Gastrocnemius medialis (tissue), 4 donors: ENCODE results near the gene PSMD12. TPM values are rescaled to one million over a fixed set of nuclear protein-coding genes. Genes with fewer than 3 reads are reported as not detected.
A peak's percentile ranks its signal among the peaks of the same experiment; 100 is the strongest.

Experiments
- ATAC-seq, 2 donors: fragments of 150-250 bp; one replicate each; pipeline ENCODE4 v1.9.1; 2016
- DNase-seq, 2 donors: peaks; one replicate each; pipeline ENCODE4 v3.0.0-alpha.2; 2019
- H3K27ac ChIP-seq, 4 donors: fragments of 200-600 bp; sonication (generic); 1 replicate in 1 of 4; 2 replicates in 3 of 4; pipeline ENCODE4 v1.5.1; 2016 to 2018; ENCODE audit warnings: mild to moderate bottlenecking in 2 of 4, moderate library complexity in 1 of 4
- H3K27me3 ChIP-seq, 3 donors: fragments of 200-600 bp; sonication (generic) in 2 of 3; 1 replicate in 1 of 3; 2 replicates in 2 of 3; pipeline versions ENCODE4 v1.5.1 to v1.6.0; 2016 to 2019; ENCODE audit warnings: mild to moderate bottlenecking in 1 of 3, moderate library complexity in 1 of 3
- H3K36me3 ChIP-seq, 2 donors: fragments of 200-600 bp; sonication (generic) in 1 of 2; one replicate each; pipeline ENCODE4 v1.5.1; 2017 to 2018
- H3K4me1 ChIP-seq, 2 donors: fragments of 200-600 bp; sonication (generic) in 1 of 2; one replicate each; pipeline ENCODE4 v1.5.1; 2016 to 2017; ENCODE audit warnings: mild to moderate bottlenecking in 2 of 2
- H3K4me3 ChIP-seq, 4 donors: fragments of 200-600 bp; sonication (generic) in 3 of 4; 1 replicate in 1 of 4; 2 replicates in 3 of 4; pipeline ENCODE4 v1.5.1; 2016 to 2019; ENCODE audit warnings: mild to moderate bottlenecking in 2 of 4
- H3K9me3 ChIP-seq, 3 donors: fragments of 200-600 bp; sonication (generic) in 2 of 3; 1 replicate in 1 of 3; 2 replicates in 2 of 3; pipeline ENCODE4 v1.5.1; 2016 to 2019
- POLR2A ChIP-seq, 2 donors: fragments of 450-650 bp; IDR thresholded peaks; one replicate each; pipeline ENCODE4 v1.6.1; 2017; ENCODE audit warnings: antibody characterized with exemption in 2 of 2, mild to moderate bottlenecking in 2 of 2, moderate library complexity in 2 of 2
- in situ Hi-C, 4 donors: fragments of 200-750 bp; cut with MboI; loops; one replicate each; pipeline versions ENCODE4 v1.15.0 to v1.8.0; 2017; ENCODE audit warnings: low sequenced_read_pairs in 4 of 4
- intact Hi-C: fragments of 100-400 bp; cut with DNase I; formaldehyde crosslinking; loops from one replicate; pipeline ENCODE4 v1.15.1; 2023; ENCODE audit warnings: low total_unique reads
- total RNA-seq, 4 donors: library from RNA; depleted of rRNA; stranded (reverse); fragments of >200 nt; gene quantifications; one replicate each; pipeline versions ENCODE4 v1.1.0 to v1.2.3, GENCODE V29; 2016
- TF ChIP-seq, protein P1 (sequence below), 5 experiments: fragments of 450-650 bp in 3 of 5; fragments of 200-600 bp in 2 of 5; sonication (generic) in 2 of 5; IDR thresholded peaks in 4 of 5; conservative IDR thresholded peaks in 1 of 5; 1 replicate in 4 of 5; 2 replicates in 1 of 5; pipeline ENCODE4 v1.5.1; 2016 to 2019; ENCODE audit warnings: antibody characterized with exemption in 5 of 5, mild to moderate bottlenecking in 3 of 5, moderate library complexity in 3 of 5

Gene PSMD12
- total RNA-seq, 4 donors from 2014 or later = 52.0 to 89.6 (median 69.9) TPM

DNA sequence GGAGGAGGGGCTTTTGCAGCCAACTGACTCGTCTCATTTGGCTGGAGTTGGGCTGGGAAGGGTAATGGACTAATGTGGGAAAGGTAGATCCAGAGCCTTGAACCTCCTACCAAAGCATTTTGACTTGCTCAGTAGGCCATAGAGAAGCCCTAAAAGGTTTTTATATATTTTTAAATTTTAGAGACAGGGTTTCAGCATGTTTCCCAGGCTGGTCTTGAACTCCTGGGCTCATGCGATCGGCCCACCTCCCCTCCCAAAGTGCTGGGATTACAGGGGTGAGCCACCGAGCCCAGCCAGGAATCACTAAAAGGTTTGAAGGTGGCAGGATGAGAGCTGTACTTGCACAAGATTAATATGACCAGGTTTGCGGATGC is 8.7 kb upstream of the PSMD12 start:
- Histone ChIP-seq H3K4me1 (peaks cover 6 to 9% of the 10 kb centered on the region in 2 donors), H3K4me3 (peak overlapping the region in 1 of 4 donors; percentile 2), H3K27ac (no peak overlapping the region), H3K9me3 (no peaks in the 10 kb centered on the region), H3K36me3 (no peaks in the 10 kb centered on the region), H3K27me3 (no peaks in the 10 kb centered on the region)
- TF ChIP-seq, protein P1, sequence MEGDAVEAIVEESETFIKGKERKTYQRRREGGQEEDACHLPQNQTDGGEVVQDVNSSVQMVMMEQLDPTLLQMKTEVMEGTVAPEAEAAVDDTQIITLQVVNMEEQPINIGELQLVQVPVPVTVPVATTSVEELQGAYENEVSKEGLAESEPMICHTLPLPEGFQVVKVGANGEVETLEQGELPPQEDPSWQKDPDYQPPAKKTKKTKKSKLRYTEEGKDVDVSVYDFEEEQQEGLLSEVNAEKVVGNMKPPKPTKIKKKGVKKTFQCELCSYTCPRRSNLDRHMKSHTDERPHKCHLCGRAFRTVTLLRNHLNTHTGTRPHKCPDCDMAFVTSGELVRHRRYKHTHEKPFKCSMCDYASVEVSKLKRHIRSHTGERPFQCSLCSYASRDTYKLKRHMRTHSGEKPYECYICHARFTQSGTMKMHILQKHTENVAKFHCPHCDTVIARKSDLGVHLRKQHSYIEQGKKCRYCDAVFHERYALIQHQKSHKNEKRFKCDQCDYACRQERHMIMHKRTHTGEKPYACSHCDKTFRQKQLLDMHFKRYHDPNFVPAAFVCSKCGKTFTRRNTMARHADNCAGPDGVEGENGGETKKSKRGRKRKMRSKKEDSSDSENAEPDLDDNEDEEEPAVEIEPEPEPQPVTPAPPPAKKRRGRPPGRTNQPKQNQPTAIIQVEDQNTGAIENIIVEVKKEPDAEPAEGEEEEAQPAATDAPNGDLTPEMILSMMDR (IDR thresholded peaks at IDR 0.05 in 4 of 5, conservative IDR thresholded peaks at IDR 0.05 in 1 of 5) = no peak
- no peak for TF ChIP-seq POLR2A (IDR thresholded peaks at IDR 0.05)
- in situ Hi-C loops = loop anchor here in 2 of 4 donors (5.0 to 10.0 kb wide), 4 partner anchors 97 to 312 kb away; no protein-coding TSS in a partner anchor
- DNase-seq = no peak
- no peak for ATAC-seq
- intact Hi-C loops = loop anchor here (5.0 kb wide), 1 partner anchor 117 kb away; no protein-coding TSS in a partner anchor

DNA sequence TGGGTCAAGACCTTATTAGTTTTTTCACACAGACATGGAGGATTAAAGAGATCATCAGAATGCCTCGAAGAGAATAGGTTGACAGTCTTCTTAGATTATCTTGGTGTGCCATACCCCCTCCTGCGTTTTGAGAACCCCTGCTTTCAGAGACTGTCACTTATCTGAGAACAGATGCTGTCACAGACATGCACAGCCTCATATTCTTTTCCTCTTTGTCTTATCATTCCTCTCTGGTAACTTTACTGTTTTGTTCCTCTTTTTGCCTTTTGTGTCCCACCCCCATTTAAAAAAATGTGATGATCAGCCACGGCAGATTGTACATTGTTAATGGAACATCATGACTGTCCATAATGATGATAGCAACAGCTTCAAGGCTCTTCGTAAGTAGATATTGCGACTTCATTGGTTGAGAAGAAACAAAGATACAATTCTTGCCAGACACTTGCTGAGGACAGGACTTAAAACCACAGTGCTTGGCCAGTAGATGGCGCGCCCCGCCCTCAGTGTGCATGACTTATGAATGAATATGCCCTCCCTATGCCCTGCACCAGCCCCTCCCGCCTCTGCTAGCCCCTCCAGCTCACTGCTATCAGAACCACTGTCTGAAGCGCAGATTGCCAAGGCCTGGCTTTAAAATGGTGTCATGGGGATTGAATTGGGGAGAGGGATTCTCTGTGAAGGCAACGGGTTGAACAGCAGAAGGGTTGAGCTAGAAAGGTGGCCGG is 8.1 kb upstream of the PSMD12 start:
- Histone ChIP-seq H3K9me3 (no peaks in the 10 kb centered on the region), H3K27ac (no peak overlapping the region), H3K4me1 (peaks cover 6 to 9% of the 10 kb centered on the region in 2 donors), H3K4me3 (peak overlapping the region in 1 of 4 donors; percentile 2), H3K27me3 (no peaks in the 10 kb centered on the region), H3K36me3 (no peaks in the 10 kb centered on the region)
- intact Hi-C loops (loop anchor here (1.0 to 5.0 kb wide), 2 partner anchors 118 to 255 kb away; no protein-coding TSS in a partner anchor), in situ Hi-C loops (loop anchor here (5.0 to 25.0 kb wide), 6 partner anchors 93 to 463 kb away; partner anchors contain the start of gene BPTF (in 1 of the 4))
- DNase-seq (peak; percentile 61 to 77), ATAC-seq (peak in 1 of 2 donors; percentile 27)
- no peak for TF ChIP-seq POLR2A (IDR thresholded peaks at IDR 0.05)
- TF ChIP-seq, protein P1 (IDR thresholded peaks at IDR 0.05 in 4 of 5, conservative IDR thresholded peaks at IDR 0.05 in 1 of 5) = peak; percentile 73 to 89 (median 83)

DNA sequence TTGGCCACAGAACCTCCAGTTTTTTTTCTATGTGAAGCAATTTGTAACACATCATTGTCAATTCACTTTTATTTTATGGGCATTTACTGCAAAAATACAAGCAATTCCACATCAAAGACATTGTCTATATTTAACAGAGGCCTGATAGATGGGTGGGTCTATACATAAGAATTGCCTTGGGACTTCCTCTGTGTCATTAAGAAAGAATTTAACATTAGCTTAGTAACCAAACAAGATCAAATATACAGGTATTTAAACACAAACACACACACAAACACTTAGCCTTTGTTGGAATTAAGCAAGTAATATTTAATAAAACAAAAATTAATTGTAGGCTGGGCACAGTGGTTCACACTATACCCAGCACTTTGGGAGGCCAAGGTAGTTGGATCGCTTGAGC is 6.4 kb upstream of the PSMD12 start:
- intact Hi-C loops = no loop called here

DNA sequence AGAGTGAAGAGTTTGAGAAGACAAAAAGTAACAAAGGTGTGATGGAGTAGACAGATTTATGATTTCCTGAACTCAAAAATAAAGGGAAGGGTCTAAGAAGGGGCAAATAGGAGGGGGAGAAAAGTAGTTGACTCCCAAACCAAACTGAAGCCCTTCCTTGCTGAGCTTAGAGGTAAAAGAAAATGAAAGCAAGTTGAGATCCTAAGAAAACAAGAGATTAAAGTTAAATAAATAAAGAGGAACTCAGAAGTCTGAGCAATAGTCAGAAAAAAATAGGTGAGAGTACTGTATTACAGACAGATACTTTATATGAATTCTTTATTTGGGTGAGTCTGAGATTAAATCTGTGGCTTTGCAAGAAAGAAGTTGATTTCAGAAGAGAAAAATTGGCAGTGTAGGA is 3.3 kb upstream of the PSMD12 start:
- intact Hi-C loops = no loop called here
- DNase-seq = no peak

More for the DNA sequence above, 6.4 kb upstream of the PSMD12 start:
- DNase-seq (no peak), ATAC-seq (no peak)
- Histone ChIP-seq H3K27ac (no peak overlapping the region), H3K4me1 (peaks cover 6 to 9% of the 10 kb centered on the region in 2 donors), H3K4me3 (no peak overlapping the region), H3K27me3 (no peaks in the 10 kb centered on the region), H3K36me3 (no peaks in the 10 kb centered on the region), H3K9me3 (no peaks in the 10 kb centered on the region)
- in situ Hi-C loops = loop anchor here (5.0 to 25.0 kb wide), 5 partner anchors 95 to 465 kb away; partner anchors contain the start of gene BPTF (in 1 of the 4)
- no peak for TF ChIP-seq POLR2A (IDR thresholded peaks at IDR 0.05)
- TF ChIP-seq, protein P1 (IDR thresholded peaks at IDR 0.05 in 4 of 5, conservative IDR thresholded peaks at IDR 0.05 in 1 of 5) = no peak

More for the DNA sequence above, 3.3 kb upstream of the PSMD12 start:
- in situ Hi-C loops = loop anchor here (5.0 to 25.0 kb wide), 5 partner anchors 98 to 468 kb away; partner anchors contain the start of gene BPTF (in 1 of the 4)
- H3K4me3 ChIP-seq = no peak overlapping the region
- no peaks in the 10 kb centered on the region for H3K27me3 ChIP-seq
- no peaks in the 10 kb centered on the region for H3K9me3 ChIP-seq
- TF ChIP-seq, protein P1 (IDR thresholded peaks at IDR 0.05 in 4 of 5, conservative IDR thresholded peaks at IDR 0.05 in 1 of 5) = no peak
- ATAC-seq = no peak
- peaks cover 8 to 11% of the 10 kb centered on the region in 2 donors for H3K4me1 ChIP-seq
- H3K27ac ChIP-seq = no peak overlapping the region
- H3K36me3 ChIP-seq = no peaks in the 10 kb centered on the region
